Loucy (cell line): Measurements from ENCODE around the gene PARVA.

Source experiments
- CTCF ChIP-seq: fragments of 200-600 bp; sonication (generic); conservative IDR thresholded peaks from 2 replicates; pipeline ENCODE4 v1.5.1; 2014; ENCODE audit warnings: mild to moderate bottlenecking, antibody characterized with exemption, low read length
- EZH2phosphoT487 ChIP-seq: fragments of 200-600 bp; IDR thresholded peaks from 2 replicates; pipeline ENCODE4 v1.6.1; 2018; ENCODE audit warnings: antibody characterized with exemption, mild to moderate bottlenecking, moderate library complexity, borderline replicate concordance

GRCh38 chr11:12528487-12528886 lies 151.1 kb downstream of the PARVA start:
- TF ChIP-seq EZH2phosphoT487 (no peak), CTCF (no peak)
